DMS114 treated with DMSO at 0.1 percent for 48 hours (cell line): Measurements from ENCODE around the gene DNAJB9.

Experiments
- DNase-seq: peaks from one replicate; lab custom pipeline; 2025; ENCODE audit not compliant: unreplicated experiment; lab: John Stamatoyannopoulos, UW

Gene DNAJB9

GRCh38 chr7:108568801-108569380 is 783 bp upstream of the DNAJB9 start:
- no peak for DNase-seq

GRCh38 chr7:108570146-108570755 is 577 bp downstream of the DNAJB9 start:
- DNase-seq, result no peak

- DNase-seq, result no peak
Observed at GRCh38 chr7:108572480-108572879, 2.8 kb downstream of the DNAJB9 start.

GRCh38 chr7:108575156-108575555 is 5.5 kb downstream of the DNAJB9 start:
- DNase-seq, result no peak

- no peak for DNase-seq
Observed at GRCh38 chr7:108576116-108576515, 6.4 kb downstream of the DNAJB9 start.

GRCh38 chr7:108578937-108579336 is 9.3 kb downstream of the DNAJB9 start:
- no peak for DNase-seq

- no peak for DNase-seq
Observed at GRCh38 chr7:108580298-108580697, 10.6 kb downstream of the DNAJB9 start.

GRCh38 chr7:108581655-108582491 is 12.2 kb downstream of the DNAJB9 start:
- no peak for DNase-seq

- DNase-seq, result no peak
Observed at GRCh38 chr7:108584211-108584610, 14.5 kb downstream of the DNAJB9 start.

- no peak for DNase-seq
Observed at GRCh38 chr7:108585843-108586242, 16.2 kb downstream of the DNAJB9 start.

GRCh38 chr7:108586274-108586710 is 16.6 kb downstream of the DNAJB9 start:
- no peak for DNase-seq

GRCh38 chr7:108589199-108589598 is 19.5 kb downstream of the DNAJB9 start:
- no peak for DNase-seq

- no peak for DNase-seq
Observed at GRCh38 chr7:108589874-108590273, 20.2 kb downstream of the DNAJB9 start.

GRCh38 chr7:108590606-108591005 is 20.9 kb downstream of the DNAJB9 start:
- DNase-seq, result no peak

GRCh38 chr7:108592646-108593201 is 23.1 kb downstream of the DNAJB9 start:
- DNase-seq, result peak; percentile 10

GRCh38 chr7:108596560-108596959 is 26.9 kb downstream of the DNAJB9 start:
- no peak for DNase-seq

- DNase-seq, result no peak
Observed at GRCh38 chr7:108598153-108598552, 28.5 kb downstream of the DNAJB9 start.

- DNase-seq, result no peak
Observed at GRCh38 chr7:108598914-108599580, 29.4 kb downstream of the DNAJB9 start.

- DNase-seq, result no peak
Observed at GRCh38 chr7:108600399-108600798, 30.7 kb downstream of the DNAJB9 start.

- DNase-seq, result no peak
Observed at GRCh38 chr7:108603656-108604306, 34.1 kb downstream of the DNAJB9 start.
